Stomach (tissue), 9 donors: ENCODE results near the gene PLCH2. TPM values are rescaled to one million over a fixed set of nuclear protein-coding genes. Genes with fewer than 3 reads are reported as not detected.

Experiments
- DNase-seq, 2 donors: peaks; one replicate each; pipeline versions ENCODE4 v3.0.0 to v3.0.0-alpha.2; 2013 to 2019
- H3K27ac ChIP-seq, 5 donors: fragments of 200-600 bp in 4 of 5; sonication (generic) in 4 of 5; one replicate each; pipeline ENCODE4 v1.5.1; 2013 to 2019; ENCODE audit warnings: mild to moderate bottlenecking in 1 of 5, moderate library complexity in 1 of 5
- H3K27me3 ChIP-seq, 3 donors: fragments of 200-600 bp; sonication (generic); one replicate each; pipeline ENCODE4 v1.5.1; 2017 to 2019; ENCODE audit warnings: mixed run types in 1 of 3
- H3K36me3 ChIP-seq, 4 donors: fragments of 200-600 bp; sonication (generic); 1 replicate in 3 of 4; 2 replicates in 1 of 4; pipeline ENCODE4 v1.5.1; 2016 to 2019
- H3K4me1 ChIP-seq, 4 donors: fragments of 200-600 bp; sonication (generic); one replicate each; pipeline ENCODE4 v1.5.1; 2016 to 2019
- H3K4me3 ChIP-seq, 4 donors: fragments of 200-600 bp; sonication (generic) in 3 of 4; one replicate each; pipeline ENCODE4 v1.5.1; 2016 to 2019; ENCODE audit warnings: mild to moderate bottlenecking in 1 of 4
- H3K9me3 ChIP-seq, 4 donors: fragments of 200-600 bp; sonication (generic); one replicate each; pipeline ENCODE4 v1.5.1; 2016 to 2019
- EP300 ChIP-seq: sonication (generic); formaldehyde crosslinking; IDR thresholded peaks from one replicate; pipeline ENCODE4 v1.6.1; 2017; ENCODE audit warnings: antibody characterized with exemption
- POLR2A ChIP-seq, 4 donors: fragments of 450-650 bp; IDR thresholded peaks; one replicate each; pipeline ENCODE4 v1.6.1; 2016; ENCODE audit warnings: antibody characterized with exemption in 4 of 4, control low read depth in 2 of 4, mild to moderate bottlenecking in 1 of 4, moderate library complexity in 1 of 4
- POLR2AphosphoS5 ChIP-seq, 3 donors: sonication (generic); formaldehyde crosslinking; IDR thresholded peaks; one replicate each; pipeline ENCODE4 v1.6.1; 2016; ENCODE audit warnings: antibody characterized with exemption in 3 of 3
- WGBS, 5 donors: extraction: QIAGEN DNeasy Blood & Tissue Kit in 3 of 5; methylation state at CpG; one replicate each; pipeline versions ENCODE4 v1.1.5 to v1.1.7; 2013 to 2018; 5-methylcytosine and 5-hydroxymethylcytosine counted together
- intact Hi-C: fragments of 100-400 bp; cut with DNase I; formaldehyde crosslinking; loops from one replicate; pipeline ENCODE4 v1.15.1; 2023; ENCODE audit warnings: low total_unique reads
- polyA plus RNA-seq, 3 donors: library from polyadenylated mRNA; stranded (reverse); fragments of 200-250 nt; gene quantifications; one replicate each; pipeline ENCODE4 v1.2.3, GENCODE V29; 2013
- total RNA-seq, 5 donors: library from RNA; depleted of rRNA; stranded (reverse); fragments of >200 nt; gene quantifications; one replicate each; pipeline versions ENCODE4 v1.1.0 to v1.2.3, GENCODE V29; 2014 to 2016
- TF ChIP-seq, protein P1 (sequence below), 7 experiments: fragments of 450-650 bp in 4 of 7; fragments of 200-600 bp in 3 of 7; sonication (generic) in 3 of 7; IDR thresholded peaks; one replicate each; pipeline ENCODE4 v1.5.1; 2016 to 2019; ENCODE audit warnings: antibody characterized with exemption in 7 of 7, control low read depth in 2 of 7, mild to moderate bottlenecking in 1 of 7
- donor health status: healthy with polysubstance abuse.
- donor health status: Bipolar disorder and iron deficiency.
- donor health status: healthy.

The PLCH2 gene
- total and polyA plus RNA-seq, 8 donors, result 0.55 to 24.9 (median 1.0) TPM; not detected in 2

- H3K27ac ChIP-seq, result no peak overlapping the region
- peaks cover 0 to 10% (median 0%) of the 10 kb centered on the region in 4 donors for H3K4me1 ChIP-seq
- H3K27me3 ChIP-seq, result peaks cover 0 to 64% (median 20%) of the 10 kb centered on the region in 3 donors
- no peak overlapping the region for H3K4me3 ChIP-seq
- 51 to 78% (median 62%) methylated on average over 3 to 4 of the region's 4 CpGs for WGBS, 5 donors
- no peaks in the 10 kb centered on the region for H3K36me3 ChIP-seq
- TF ChIP-seq POLR2A (IDR thresholded peaks at IDR 0.05) (no peak), EP300 (no peak), POLR2AphosphoS5 (IDR thresholded peaks at IDR 0.05) (no peak)
- TF ChIP-seq, protein P1, sequence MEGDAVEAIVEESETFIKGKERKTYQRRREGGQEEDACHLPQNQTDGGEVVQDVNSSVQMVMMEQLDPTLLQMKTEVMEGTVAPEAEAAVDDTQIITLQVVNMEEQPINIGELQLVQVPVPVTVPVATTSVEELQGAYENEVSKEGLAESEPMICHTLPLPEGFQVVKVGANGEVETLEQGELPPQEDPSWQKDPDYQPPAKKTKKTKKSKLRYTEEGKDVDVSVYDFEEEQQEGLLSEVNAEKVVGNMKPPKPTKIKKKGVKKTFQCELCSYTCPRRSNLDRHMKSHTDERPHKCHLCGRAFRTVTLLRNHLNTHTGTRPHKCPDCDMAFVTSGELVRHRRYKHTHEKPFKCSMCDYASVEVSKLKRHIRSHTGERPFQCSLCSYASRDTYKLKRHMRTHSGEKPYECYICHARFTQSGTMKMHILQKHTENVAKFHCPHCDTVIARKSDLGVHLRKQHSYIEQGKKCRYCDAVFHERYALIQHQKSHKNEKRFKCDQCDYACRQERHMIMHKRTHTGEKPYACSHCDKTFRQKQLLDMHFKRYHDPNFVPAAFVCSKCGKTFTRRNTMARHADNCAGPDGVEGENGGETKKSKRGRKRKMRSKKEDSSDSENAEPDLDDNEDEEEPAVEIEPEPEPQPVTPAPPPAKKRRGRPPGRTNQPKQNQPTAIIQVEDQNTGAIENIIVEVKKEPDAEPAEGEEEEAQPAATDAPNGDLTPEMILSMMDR (IDR thresholded peaks at IDR 0.05), result no peak
- no peaks in the 10 kb centered on the region for H3K9me3 ChIP-seq
- no peak for DNase-seq
- intact Hi-C loops, result no loop called here
Measured at GRCh38 chr1:2497891-2498290, 21.8 kb downstream of the PLCH2 start.

DNA sequence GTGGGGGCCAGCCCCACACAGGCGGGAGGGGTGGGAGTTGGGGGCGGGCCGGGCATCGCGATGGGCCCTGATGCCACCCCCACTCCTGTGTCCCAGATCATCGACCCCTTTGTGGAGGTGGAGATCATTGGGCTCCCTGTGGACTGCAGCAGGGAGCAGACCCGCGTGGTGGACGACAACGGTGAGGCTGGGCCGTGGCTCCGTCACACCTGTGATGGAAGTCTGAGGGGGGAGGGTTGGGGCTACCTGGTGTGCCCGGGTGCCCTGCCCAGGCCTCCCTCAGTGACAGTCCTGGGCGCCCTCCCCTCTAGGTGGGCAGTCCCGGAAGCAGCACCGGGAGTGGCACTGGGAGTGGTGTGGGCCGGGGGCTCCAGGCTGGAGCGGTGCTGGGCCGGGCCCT lies 22.6 kb downstream of the PLCH2 start:
- H3K9me3 ChIP-seq, result no peaks in the 10 kb centered on the region
- no peaks in the 10 kb centered on the region for H3K36me3 ChIP-seq
- H3K27ac ChIP-seq, result no peak overlapping the region
- no peak overlapping the region for H3K4me3 ChIP-seq
- no peak for DNase-seq
- H3K27me3 ChIP-seq, result peaks cover 0 to 65% (median 27%) of the 10 kb centered on the region in 3 donors
- TF ChIP-seq EP300, result no peak
- TF ChIP-seq, protein P1 (IDR thresholded peaks at IDR 0.05), result no peak
- peaks cover 0 to 10% (median 0%) of the 10 kb centered on the region in 4 donors for H3K4me1 ChIP-seq
- intact Hi-C loops, result no loop called here
- 73 to 81% (median 75%) methylated on average over 15 to 19 of the region's 19 CpGs; no CpG with 5 or more reads in 1 of the 5 donors for WGBS, 5 donors

DNA sequence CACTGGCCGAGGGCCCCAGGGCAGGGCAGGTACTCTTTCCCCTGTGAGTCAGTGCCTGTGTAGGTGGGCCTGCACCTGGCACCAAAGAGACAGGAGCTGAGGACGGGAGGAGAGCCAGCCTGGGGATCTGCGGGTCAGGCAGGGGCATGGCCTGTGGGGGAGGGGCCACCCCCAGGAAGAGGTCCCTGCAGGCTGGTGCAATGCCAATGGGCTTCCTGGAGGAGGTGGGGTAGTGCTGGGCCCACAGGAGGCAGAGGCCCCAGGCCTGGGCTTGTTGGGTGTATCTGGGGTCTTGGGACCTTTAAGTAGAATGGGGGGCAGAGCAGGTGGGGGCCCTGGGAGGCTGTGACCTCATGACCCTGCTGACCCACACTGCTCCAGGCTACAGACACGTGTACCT lies 23.2 kb downstream of the PLCH2 start:
- Histone ChIP-seq H3K27ac (no peak overlapping the region), H3K4me1 (peaks cover 0 to 12% (median 2%) of the 10 kb centered on the region in 4 donors), H3K36me3 (no peaks in the 10 kb centered on the region), H3K9me3 (no peaks in the 10 kb centered on the region), H3K27me3 (peaks cover 3 to 66% (median 33%) of the 10 kb centered on the region in 3 donors), H3K4me3 (no peak overlapping the region)
- intact Hi-C loops, result no loop called here
- TF ChIP-seq POLR2AphosphoS5 (IDR thresholded peaks at IDR 0.05), result no peak
- no peak for TF ChIP-seq POLR2A (IDR thresholded peaks at IDR 0.05)
- TF ChIP-seq, protein P1 (IDR thresholded peaks at IDR 0.05), result no peak
- TF ChIP-seq EP300, result no peak
- DNase-seq, result no peak
- 54 to 67% (median 63%) methylated on average over 1 to 4 of the region's 4 CpGs for WGBS, 5 donors

DNA sequence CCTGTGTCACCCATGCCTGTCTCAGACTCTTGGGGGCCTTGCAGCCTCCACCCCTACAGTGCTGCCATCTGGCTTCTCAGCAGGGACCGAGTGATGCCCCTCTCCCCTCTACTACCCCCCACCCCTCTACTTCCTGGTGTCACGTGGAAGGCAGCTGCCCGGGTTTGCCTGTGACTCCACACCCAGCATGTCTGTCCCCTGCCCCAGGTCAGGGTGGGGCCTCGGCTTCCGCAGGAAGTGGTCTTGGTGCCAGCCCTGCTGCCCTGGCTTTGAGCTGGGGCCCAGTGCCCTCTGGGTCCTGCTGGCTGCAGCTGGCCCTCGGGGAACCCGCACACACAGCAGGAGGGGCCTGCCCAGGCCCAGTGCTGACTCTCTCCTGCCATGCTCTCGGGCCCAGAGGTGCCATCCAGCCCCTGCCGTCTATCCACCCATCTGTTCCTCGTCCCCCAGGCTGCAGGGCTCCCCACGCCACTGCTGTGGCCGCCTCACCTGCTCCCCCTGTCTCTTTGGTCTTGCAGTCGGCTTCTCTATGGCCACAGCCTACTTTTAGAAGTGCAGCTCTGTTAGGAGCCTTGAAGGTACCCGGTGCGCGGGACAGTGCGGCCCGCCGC lies 24.0 kb downstream of the PLCH2 start:
- intact Hi-C loops, result no loop called here
- Histone ChIP-seq H3K27ac (no peak overlapping the region), H3K4me3 (no peak overlapping the region), H3K9me3 (no peaks in the 10 kb centered on the region), H3K36me3 (no peaks in the 10 kb centered on the region), H3K4me1 (peaks cover 0 to 16% (median 7%) of the 10 kb centered on the region in 4 donors), H3K27me3 (peaks cover 4 to 74% (median 41%) of the 10 kb centered on the region in 3 donors)
- TF ChIP-seq EP300, result no peak
- no peak for TF ChIP-seq POLR2A (IDR thresholded peaks at IDR 0.05)
- no peak for TF ChIP-seq POLR2AphosphoS5 (IDR thresholded peaks at IDR 0.05)
- TF ChIP-seq, protein P1 (IDR thresholded peaks at IDR 0.05), result no peak
- no peak for DNase-seq
- 48 to 87% (median 60%) methylated on average over 11 to 19 of the region's 19 CpGs for WGBS, 5 donors
